SK-N-SH treated with all-trans-retinoic acid at 6 μM for 48 hours (cell line): ENCODE data around the gene AGAP1.

Source experiments
- CSDC2 ChIP-seq: fragments of 250-450 bp; sonication (Bioruptor Pico); IDR thresholded peaks from 2 replicates; pipeline ENCODE4 v1.5.0; 2020; ENCODE audit warnings: mild to moderate bottlenecking, moderate library complexity
- GLIS3 ChIP-seq: fragments of 250-450 bp; sonication (Bioruptor Pico); IDR thresholded peaks from 2 replicates; pipeline ENCODE4 v1.5.0; 2020; ENCODE audit warnings: mild to moderate bottlenecking, moderate library complexity
- POU6F1 ChIP-seq: fragments of 250-450 bp; sonication (Bioruptor Pico); IDR thresholded peaks from 2 replicates; pipeline ENCODE4 v1.8.0; 2021; ENCODE audit warnings: low read depth, mild to moderate bottlenecking, moderate library complexity, borderline replicate concordance
- TCF4 ChIP-seq: fragments of 250-450 bp; sonication (Bioruptor Pico); IDR thresholded peaks from 2 replicates; pipeline ENCODE4 v1.8.0; 2021; ENCODE audit warnings: mild to moderate bottlenecking, moderate library complexity, borderline replicate concordance
- TF ChIP-seq, protein P1 (sequence below): fragments of 250-450 bp; sonication (Bioruptor Pico); IDR thresholded peaks from 2 replicates; pipeline ENCODE4 v1.8.0; 2020; ENCODE audit warnings: mild to moderate bottlenecking, moderate library complexity, borderline replicate concordance
- TF ChIP-seq, protein P2 (sequence below): fragments of 250-450 bp; sonication (Bioruptor Pico); IDR thresholded peaks from 2 replicates; pipeline ENCODE4 v1.5.0; 2020; ENCODE audit warnings: mild to moderate bottlenecking, moderate library complexity
- TF ChIP-seq, protein P3 (sequence below): fragments of 250-450 bp; sonication (Bioruptor Pico); IDR thresholded peaks from 2 replicates; pipeline ENCODE4 v1.5.1; 2021; ENCODE audit warnings: mild to moderate bottlenecking, moderate library complexity
- TF ChIP-seq, protein P4 (sequence below): fragments of 250-450 bp; sonication (Bioruptor Pico); IDR thresholded peaks from 2 replicates; pipeline ENCODE4 v1.5.1; 2020; ENCODE audit warnings: low read depth, mild to moderate bottlenecking, moderate library complexity

GRCh38 chr2:235533616-235534385 lies 40.0 kb downstream of the AGAP1 start:
- TF ChIP-seq CSDC2 (CRISPR knock-in tag) (no peak), GLIS3 (no peak), TCF4 (CRISPR knock-in tag) (no peak), POU6F1 (no peak)
- TF ChIP-seq, protein P1, sequence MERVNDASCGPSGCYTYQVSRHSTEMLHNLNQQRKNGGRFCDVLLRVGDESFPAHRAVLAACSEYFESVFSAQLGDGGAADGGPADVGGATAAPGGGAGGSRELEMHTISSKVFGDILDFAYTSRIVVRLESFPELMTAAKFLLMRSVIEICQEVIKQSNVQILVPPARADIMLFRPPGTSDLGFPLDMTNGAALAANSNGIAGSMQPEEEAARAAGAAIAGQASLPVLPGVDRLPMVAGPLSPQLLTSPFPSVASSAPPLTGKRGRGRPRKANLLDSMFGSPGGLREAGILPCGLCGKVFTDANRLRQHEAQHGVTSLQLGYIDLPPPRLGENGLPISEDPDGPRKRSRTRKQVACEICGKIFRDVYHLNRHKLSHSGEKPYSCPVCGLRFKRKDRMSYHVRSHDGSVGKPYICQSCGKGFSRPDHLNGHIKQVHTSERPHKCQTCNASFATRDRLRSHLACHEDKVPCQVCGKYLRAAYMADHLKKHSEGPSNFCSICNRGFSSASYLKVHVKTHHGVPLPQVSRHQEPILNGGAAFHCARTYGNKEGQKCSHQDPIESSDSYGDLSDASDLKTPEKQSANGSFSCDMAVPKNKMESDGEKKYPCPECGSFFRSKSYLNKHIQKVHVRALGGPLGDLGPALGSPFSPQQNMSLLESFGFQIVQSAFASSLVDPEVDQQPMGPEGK = no peak
- TF ChIP-seq, protein P2, sequence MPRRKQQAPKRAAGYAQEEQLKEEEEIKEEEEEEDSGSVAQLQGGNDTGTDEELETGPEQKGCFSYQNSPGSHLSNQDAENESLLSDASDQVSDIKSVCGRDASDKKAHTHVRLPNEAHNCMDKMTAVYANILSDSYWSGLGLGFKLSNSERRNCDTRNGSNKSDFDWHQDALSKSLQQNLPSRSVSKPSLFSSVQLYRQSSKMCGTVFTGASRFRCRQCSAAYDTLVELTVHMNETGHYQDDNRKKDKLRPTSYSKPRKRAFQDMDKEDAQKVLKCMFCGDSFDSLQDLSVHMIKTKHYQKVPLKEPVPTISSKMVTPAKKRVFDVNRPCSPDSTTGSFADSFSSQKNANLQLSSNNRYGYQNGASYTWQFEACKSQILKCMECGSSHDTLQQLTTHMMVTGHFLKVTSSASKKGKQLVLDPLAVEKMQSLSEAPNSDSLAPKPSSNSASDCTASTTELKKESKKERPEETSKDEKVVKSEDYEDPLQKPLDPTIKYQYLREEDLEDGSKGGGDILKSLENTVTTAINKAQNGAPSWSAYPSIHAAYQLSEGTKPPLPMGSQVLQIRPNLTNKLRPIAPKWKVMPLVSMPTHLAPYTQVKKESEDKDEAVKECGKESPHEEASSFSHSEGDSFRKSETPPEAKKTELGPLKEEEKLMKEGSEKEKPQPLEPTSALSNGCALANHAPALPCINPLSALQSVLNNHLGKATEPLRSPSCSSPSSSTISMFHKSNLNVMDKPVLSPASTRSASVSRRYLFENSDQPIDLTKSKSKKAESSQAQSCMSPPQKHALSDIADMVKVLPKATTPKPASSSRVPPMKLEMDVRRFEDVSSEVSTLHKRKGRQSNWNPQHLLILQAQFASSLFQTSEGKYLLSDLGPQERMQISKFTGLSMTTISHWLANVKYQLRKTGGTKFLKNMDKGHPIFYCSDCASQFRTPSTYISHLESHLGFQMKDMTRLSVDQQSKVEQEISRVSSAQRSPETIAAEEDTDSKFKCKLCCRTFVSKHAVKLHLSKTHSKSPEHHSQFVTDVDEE (CRISPR knock-in tag) = no peak
- TF ChIP-seq, protein P3, sequence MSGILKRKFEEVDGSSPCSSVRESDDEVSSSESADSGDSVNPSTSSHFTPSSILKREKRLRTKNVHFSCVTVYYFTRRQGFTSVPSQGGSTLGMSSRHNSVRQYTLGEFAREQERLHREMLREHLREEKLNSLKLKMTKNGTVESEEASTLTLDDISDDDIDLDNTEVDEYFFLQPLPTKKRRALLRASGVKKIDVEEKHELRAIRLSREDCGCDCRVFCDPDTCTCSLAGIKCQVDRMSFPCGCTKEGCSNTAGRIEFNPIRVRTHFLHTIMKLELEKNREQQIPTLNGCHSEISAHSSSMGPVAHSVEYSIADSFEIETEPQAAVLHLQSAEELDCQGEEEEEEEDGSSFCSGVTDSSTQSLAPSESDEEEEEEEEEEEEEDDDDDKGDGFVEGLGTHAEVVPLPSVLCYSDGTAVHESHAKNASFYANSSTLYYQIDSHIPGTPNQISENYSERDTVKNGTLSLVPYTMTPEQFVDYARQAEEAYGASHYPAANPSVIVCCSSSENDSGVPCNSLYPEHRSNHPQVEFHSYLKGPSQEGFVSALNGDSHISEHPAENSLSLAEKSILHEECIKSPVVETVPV (CRISPR knock-in tag) = no peak
- TF ChIP-seq, protein P4, sequence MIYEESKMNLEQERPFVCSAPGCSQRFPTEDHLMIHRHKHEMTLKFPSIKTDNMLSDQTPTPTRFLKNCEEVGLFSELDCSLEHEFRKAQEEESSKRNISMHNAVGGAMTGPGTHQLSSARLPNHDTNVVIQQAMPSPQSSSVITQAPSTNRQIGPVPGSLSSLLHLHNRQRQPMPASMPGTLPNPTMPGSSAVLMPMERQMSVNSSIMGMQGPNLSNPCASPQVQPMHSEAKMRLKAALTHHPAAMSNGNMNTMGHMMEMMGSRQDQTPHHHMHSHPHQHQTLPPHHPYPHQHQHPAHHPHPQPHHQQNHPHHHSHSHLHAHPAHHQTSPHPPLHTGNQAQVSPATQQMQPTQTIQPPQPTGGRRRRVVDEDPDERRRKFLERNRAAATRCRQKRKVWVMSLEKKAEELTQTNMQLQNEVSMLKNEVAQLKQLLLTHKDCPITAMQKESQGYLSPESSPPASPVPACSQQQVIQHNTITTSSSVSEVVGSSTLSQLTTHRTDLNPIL (CRISPR knock-in tag) = no peak
